VCaP (cell line): ENCODE data around the gene ADAM15.
A peak's percentile ranks its signal among the peaks of the same experiment; 100 is the strongest.

Source experiments
- H3K27ac ChIP-seq: fragments of 450-650 bp; 2 replicates; pipeline ENCODE4 v1.5.1; 2017
- TF ChIP-seq, protein P1 (sequence below): fragments of 450-650 bp; conservative IDR thresholded peaks from 2 replicates; pipeline ENCODE4 v1.5.1; 2017; ENCODE audit warnings: mild to moderate bottlenecking, moderate library complexity

The ADAM15 gene

GRCh38 chr1:155106862-155107261 is 55.7 kb downstream of the ADAM15 start:
- H3K27ac ChIP-seq = no peak overlapping the region
- TF ChIP-seq, protein P1, sequence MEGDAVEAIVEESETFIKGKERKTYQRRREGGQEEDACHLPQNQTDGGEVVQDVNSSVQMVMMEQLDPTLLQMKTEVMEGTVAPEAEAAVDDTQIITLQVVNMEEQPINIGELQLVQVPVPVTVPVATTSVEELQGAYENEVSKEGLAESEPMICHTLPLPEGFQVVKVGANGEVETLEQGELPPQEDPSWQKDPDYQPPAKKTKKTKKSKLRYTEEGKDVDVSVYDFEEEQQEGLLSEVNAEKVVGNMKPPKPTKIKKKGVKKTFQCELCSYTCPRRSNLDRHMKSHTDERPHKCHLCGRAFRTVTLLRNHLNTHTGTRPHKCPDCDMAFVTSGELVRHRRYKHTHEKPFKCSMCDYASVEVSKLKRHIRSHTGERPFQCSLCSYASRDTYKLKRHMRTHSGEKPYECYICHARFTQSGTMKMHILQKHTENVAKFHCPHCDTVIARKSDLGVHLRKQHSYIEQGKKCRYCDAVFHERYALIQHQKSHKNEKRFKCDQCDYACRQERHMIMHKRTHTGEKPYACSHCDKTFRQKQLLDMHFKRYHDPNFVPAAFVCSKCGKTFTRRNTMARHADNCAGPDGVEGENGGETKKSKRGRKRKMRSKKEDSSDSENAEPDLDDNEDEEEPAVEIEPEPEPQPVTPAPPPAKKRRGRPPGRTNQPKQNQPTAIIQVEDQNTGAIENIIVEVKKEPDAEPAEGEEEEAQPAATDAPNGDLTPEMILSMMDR = no peak

DNA sequence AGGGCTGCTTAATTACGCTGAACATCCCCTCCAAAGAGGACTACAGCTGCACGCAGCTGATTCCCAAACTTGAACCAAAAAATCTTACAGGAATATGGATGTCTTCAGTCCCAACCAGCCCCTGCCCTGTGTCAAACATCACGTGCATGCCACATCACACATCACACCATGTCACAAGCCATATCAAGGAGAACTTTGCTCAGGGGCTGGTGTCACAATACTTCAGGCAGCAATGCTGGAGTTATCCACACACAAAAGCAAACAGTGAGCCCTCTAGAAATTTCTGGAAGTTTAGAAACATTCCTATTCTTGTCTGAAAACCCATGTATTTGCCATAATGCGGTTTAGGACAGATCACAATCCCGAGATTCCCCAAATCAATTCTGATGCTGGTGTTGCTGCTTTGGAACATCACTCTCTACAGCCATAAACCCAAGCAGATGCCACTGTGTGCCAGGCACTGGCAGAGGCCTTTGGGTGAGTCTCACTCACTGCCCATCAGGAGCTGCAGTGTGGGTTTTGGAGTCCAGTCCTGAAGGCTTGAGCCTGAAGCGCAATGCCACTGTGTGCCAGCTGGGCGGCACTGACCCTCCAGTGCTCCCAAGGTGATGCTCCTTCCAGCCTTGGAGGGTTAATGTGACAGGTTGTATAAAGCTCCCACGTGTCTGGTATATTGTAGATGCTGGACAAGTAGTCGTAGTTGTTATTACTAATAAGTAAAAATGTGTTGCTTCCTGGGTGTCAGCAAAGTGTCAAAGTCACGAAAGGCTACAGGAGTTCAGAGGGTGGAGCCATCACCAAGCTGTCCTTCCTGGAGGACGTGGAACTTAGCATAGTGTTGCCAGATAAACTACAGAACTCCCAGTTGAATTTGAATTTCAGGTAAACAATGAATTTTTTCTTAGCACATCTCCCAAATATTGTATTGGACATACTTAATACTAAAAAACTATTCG is 56.5 kb downstream of the ADAM15 start:
- H3K27ac ChIP-seq = no peak overlapping the region

DNA sequence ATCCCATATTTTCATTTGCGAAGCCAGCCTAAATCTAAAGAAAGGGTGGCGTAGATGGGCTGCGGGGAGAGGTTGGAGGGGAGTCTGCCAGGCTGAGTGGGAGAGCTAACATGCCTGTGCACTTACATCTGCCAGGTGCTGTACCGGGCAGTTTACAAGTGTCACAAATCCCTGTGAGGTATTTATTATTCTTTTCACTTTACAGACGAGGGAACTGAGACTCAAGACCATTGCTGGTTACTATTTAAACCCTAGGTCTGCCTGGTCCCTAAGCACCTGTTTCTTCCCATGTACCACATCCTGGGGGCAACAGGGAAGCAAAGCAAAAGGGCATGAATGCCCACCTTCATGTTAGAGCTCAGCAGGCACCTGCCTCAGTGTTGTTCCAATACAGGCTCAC is 57.2 kb downstream of the ADAM15 start:
- TF ChIP-seq, protein P1 = no peak
- H3K27ac ChIP-seq = no peak overlapping the region

More for the DNA sequence above, 56.5 kb downstream of the ADAM15 start:
- TF ChIP-seq, protein P1 = no peak

GRCh38 chr1:155110381-155110780 is 59.3 kb downstream of the ADAM15 start:
- TF ChIP-seq, protein P1 = no peak
- H3K27ac ChIP-seq = peak overlapping the region; percentile 10; the same call in 1 of the 2 replicates

GRCh38 chr1:155110826-155111225 is 59.7 kb downstream of the ADAM15 start:
- H3K27ac ChIP-seq = no peak overlapping the region; the same call in 1 of the 2 replicates
- TF ChIP-seq, protein P1 = no peak
